Measurements from ENCODE around the gene PPP2R3B.
"Not testable (repeated sequence)": the region's sequence is repeated elsewhere in the genome, so short reads cannot be mapped to it uniquely, and the experiment has no call there.

GRCh38 chrX:351324-351641 is 35.4 kb downstream of the PPP2R3B start:
- TF ChIP-seq POLR2A (IDR thresholded peaks at IDR 0.05; ENCODE audit: borderline replicate concordance, extremely low read depth, insufficient read depth, insufficient read length); EZH2phosphoT487 (IDR thresholded peaks at IDR 0.05; ENCODE audit: borderline replicate concordance); CTCF (IDR thresholded peaks at IDR 0.05 in 2 of 3, conservative IDR thresholded peaks at IDR 0.05 in 1 of 3; ENCODE audit: borderline replicate concordance in 1 of 3, insufficient read depth in 1 of 3, low read depth in 2 of 3, low read length in 2 of 3); POLR2AphosphoS5 (IDR thresholded peaks at IDR 0.05; ENCODE audit: low read depth, low read length); ZNF274 (IDR thresholded peaks at IDR 0.05; ENCODE audit: low read depth, low read length); JUND (IDR thresholded peaks at IDR 0.05); EZH2 (IDR thresholded peaks at IDR 0.05); TCF7L2 (IDR thresholded peaks at IDR 0.05; ENCODE audit: borderline replicate concordance, extremely low read depth, insufficient read depth, insufficient read length); FOSL1 (IDR thresholded peaks at IDR 0.05; ENCODE audit: low read depth); ZFX (IDR thresholded peaks at IDR 0.05); CEBPB (IDR thresholded peaks at IDR 0.05; ENCODE audit: low read depth): not testable (repeated sequence)
- TF ChIP-seq, protein P1, sequence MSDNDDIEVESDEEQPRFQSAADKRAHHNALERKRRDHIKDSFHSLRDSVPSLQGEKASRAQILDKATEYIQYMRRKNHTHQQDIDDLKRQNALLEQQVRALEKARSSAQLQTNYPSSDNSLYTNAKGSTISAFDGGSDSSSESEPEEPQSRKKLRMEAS (IDR thresholded peaks at IDR 0.05), result not testable (repeated sequence)
- TF ChIP-seq, protein P2, sequence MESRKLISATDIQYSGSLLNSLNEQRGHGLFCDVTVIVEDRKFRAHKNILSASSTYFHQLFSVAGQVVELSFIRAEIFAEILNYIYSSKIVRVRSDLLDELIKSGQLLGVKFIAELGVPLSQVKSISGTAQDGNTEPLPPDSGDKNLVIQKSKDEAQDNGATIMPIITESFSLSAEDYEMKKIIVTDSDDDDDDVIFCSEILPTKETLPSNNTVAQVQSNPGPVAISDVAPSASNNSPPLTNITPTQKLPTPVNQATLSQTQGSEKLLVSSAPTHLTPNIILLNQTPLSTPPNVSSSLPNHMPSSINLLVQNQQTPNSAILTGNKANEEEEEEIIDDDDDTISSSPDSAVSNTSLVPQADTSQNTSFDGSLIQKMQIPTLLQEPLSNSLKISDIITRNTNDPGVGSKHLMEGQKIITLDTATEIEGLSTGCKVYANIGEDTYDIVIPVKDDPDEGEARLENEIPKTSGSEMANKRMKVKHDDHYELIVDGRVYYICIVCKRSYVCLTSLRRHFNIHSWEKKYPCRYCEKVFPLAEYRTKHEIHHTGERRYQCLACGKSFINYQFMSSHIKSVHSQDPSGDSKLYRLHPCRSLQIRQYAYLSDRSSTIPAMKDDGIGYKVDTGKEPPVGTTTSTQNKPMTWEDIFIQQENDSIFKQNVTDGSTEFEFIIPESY (IDR thresholded peaks at IDR 0.05; ENCODE audit: extremely low read depth, insufficient replicate concordance, low read length), result not testable (repeated sequence)

All from HCT116 (cell line).